Measurements from ENCODE around the gene TFR2.

The TFR2 gene

DNA sequence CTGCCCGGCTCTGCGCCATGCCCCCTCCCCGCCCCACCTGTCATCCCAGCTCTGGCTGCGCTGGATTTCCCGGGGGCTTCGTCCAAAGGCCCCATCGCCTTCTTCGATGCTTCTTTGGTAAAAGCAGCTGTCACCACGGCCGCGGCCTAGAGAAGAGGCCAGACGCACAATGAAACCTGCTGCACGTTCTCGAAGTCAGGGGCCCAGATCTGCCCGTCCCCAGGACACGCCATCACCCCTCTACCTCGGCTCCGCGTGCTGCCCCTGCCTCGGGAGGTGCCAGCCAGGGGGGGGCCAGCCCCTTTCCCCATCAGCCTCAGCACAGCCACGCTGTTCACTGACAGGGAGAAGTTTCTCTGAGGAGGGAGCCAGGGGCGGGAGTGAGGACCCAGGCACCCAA is 45.9 kb upstream of the TFR2 start:
- TF ChIP-seq TAF1 (IDR thresholded peaks at IDR 0.05; ENCODE audit: borderline replicate concordance, insufficient read depth, low read length) (no peak), SIN3A (IDR thresholded peaks at IDR 0.05; ENCODE audit: borderline replicate concordance, insufficient read depth, low read length) (no peak), POLR2AphosphoS5 (IDR thresholded peaks at IDR 0.05; ENCODE audit: low read depth, low read length) (no peak), FOXP2 (optimal IDR thresholded peaks at IDR 0.05; ENCODE audit: borderline replicate concordance, extremely low read depth, extremely low read length, insufficient read depth) (no peak)
- TF ChIP-seq, protein P1, sequence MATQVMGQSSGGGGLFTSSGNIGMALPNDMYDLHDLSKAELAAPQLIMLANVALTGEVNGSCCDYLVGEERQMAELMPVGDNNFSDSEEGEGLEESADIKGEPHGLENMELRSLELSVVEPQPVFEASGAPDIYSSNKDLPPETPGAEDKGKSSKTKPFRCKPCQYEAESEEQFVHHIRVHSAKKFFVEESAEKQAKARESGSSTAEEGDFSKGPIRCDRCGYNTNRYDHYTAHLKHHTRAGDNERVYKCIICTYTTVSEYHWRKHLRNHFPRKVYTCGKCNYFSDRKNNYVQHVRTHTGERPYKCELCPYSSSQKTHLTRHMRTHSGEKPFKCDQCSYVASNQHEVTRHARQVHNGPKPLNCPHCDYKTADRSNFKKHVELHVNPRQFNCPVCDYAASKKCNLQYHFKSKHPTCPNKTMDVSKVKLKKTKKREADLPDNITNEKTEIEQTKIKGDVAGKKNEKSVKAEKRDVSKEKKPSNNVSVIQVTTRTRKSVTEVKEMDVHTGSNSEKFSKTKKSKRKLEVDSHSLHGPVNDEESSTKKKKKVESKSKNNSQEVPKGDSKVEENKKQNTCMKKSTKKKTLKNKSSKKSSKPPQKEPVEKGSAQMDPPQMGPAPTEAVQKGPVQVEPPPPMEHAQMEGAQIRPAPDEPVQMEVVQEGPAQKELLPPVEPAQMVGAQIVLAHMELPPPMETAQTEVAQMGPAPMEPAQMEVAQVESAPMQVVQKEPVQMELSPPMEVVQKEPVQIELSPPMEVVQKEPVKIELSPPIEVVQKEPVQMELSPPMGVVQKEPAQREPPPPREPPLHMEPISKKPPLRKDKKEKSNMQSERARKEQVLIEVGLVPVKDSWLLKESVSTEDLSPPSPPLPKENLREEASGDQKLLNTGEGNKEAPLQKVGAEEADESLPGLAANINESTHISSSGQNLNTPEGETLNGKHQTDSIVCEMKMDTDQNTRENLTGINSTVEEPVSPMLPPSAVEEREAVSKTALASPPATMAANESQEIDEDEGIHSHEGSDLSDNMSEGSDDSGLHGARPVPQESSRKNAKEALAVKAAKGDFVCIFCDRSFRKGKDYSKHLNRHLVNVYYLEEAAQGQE (IDR thresholded peaks at IDR 0.05; ENCODE audit: insufficient read depth in 1 of 2, low read depth in 2 of 2, low read length in 2 of 2) = no peak

DNA sequence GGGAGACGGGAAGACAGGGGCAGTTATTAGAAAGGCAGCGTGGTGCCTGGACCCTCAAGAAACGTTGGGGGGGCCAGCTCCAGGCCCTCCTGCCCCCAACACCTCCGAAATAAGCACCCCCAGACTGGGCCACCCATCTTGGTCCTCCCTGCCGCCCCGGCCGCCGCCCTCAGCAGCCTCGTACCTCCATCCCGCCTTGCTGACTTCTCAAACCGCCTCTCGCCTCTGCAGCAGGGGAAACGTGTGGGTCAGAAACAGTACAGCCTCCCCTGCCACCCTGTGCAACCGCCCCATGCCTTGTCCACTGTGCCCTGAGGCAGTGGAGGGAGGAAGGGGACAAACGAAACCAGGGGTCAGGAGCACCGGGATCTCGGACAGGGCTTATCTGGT is 45.5 kb upstream of the TFR2 start:
- TF ChIP-seq FOXP2 (optimal IDR thresholded peaks at IDR 0.05; ENCODE audit: borderline replicate concordance, extremely low read depth, extremely low read length, insufficient read depth) (no peak), POLR2AphosphoS5 (IDR thresholded peaks at IDR 0.05; ENCODE audit: low read depth, low read length) (no peak)

DNA sequence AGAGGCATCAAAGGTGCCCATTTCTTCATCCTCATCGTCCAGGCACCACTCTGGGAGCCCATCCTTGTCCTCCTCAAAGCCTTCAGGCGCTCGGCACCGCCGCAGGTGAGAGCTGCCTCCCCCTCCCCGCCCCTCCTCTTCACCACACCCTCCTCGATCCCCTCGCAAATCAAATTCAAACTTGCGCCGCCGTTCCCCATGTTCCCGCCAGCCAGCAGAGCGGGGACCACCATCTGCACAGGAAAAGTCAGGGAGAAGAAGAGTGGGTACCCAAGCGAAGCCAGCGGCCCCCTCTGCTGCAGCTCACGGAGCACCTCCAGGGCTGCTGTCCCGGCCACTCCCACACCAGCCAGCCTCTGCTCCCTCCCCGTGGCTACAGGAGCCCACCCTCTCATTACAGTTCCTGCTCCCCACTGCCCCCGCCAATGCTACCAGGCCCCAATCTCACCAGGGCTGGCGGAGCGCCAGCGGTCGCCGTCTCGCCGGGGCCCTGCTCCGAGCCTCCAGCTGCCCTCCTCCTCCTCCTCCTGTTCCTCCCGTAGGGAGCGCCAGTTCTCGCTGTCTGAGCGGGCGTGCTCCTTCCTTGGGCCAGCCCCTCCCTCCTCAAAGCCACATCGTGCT is 45.0 kb upstream of the TFR2 start:
- TF ChIP-seq POLR2AphosphoS5 (IDR thresholded peaks at IDR 0.05; ENCODE audit: low read depth, low read length) = no peak
- no peak for TF ChIP-seq SIN3A (IDR thresholded peaks at IDR 0.05; ENCODE audit: borderline replicate concordance, insufficient read depth, low read length)
- no peak for TF ChIP-seq FOXP2 (optimal IDR thresholded peaks at IDR 0.05; ENCODE audit: borderline replicate concordance, extremely low read depth, extremely low read length, insufficient read depth)
- TF ChIP-seq, protein P1 (IDR thresholded peaks at IDR 0.05; ENCODE audit: insufficient read depth in 1 of 2, low read depth in 2 of 2, low read length in 2 of 2) = no peak
- no peak for TF ChIP-seq TAF1 (IDR thresholded peaks at IDR 0.05; ENCODE audit: borderline replicate concordance, insufficient read depth, low read length)

DNA sequence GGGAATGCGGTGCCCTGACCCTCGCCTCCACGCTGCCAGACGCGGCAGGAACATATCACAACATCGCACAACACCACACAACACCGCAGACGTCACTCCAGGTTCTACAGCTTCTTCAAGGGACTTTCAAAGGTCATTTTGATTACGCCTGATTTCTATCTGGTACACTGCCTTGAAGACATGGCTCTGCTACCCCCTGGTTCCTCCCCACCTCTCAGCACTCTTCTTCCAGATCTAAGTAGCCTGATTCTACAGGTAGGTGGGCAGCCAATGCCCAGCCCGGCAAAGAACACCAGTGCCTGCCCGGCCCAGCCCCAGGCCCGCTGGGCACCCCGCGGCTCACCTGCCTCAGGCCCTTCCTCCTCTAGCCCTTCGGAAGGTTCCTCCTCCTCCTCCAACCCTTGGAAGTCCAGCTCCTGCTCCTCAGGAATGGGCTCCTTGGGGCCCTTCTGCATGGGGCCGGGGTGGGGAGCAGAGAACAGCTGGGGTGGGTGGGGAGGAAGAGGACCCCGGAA is 44.3 kb upstream of the TFR2 start:
- TF ChIP-seq, protein P1 (IDR thresholded peaks at IDR 0.05; ENCODE audit: insufficient read depth in 1 of 2, low read depth in 2 of 2, low read length in 2 of 2) = no peak
- TF ChIP-seq FOXP2 (optimal IDR thresholded peaks at IDR 0.05; ENCODE audit: borderline replicate concordance, extremely low read depth, extremely low read length, insufficient read depth) (no peak), TAF1 (IDR thresholded peaks at IDR 0.05; ENCODE audit: borderline replicate concordance, insufficient read depth, low read length) (no peak), SIN3A (IDR thresholded peaks at IDR 0.05; ENCODE audit: borderline replicate concordance, insufficient read depth, low read length) (no peak), POLR2AphosphoS5 (IDR thresholded peaks at IDR 0.05; ENCODE audit: low read depth, low read length) (no peak)

DNA sequence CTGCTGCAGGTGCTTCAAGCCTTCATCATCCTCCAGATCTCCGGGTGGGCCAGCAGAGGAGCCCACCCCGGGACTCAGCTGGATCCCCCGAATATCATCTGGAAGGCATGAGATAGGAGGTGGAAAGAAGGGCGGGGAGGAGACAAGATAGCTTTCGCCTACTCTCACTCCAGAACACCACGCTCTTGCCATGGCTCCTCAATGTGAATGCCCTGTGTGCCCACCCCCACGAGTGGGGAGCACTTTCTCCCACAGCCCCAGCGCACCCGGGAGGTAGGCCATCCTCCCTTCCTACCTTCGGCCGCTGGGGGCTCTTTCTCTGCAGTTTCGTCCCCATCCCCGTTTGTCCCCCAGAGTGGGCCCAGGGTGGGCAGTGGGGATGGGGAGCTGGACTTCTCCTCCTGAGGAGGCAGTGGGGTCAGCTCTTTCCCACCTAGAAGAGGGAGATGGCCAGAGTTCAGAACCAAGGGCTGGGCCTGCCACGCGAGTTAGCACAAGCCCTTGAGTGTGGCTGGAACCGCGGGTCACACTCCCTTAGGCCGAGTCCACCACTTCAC is 43.8 kb upstream of the TFR2 start:
- no peak for TF ChIP-seq SIN3A (IDR thresholded peaks at IDR 0.05; ENCODE audit: borderline replicate concordance, insufficient read depth, low read length)
- TF ChIP-seq, protein P1 (IDR thresholded peaks at IDR 0.05; ENCODE audit: insufficient read depth in 1 of 2, low read depth in 2 of 2, low read length in 2 of 2) = no peak
- no peak for TF ChIP-seq TAF1 (IDR thresholded peaks at IDR 0.05; ENCODE audit: borderline replicate concordance, insufficient read depth, low read length)
- no peak for TF ChIP-seq POLR2AphosphoS5 (IDR thresholded peaks at IDR 0.05; ENCODE audit: low read depth, low read length)
- TF ChIP-seq FOXP2 (optimal IDR thresholded peaks at IDR 0.05; ENCODE audit: borderline replicate concordance, extremely low read depth, extremely low read length, insufficient read depth) = no peak

Measured in PFSK-1 (cell line).